Subcutaneous abdominal adipose tissue (tissue), 5 donors: ENCODE measurements around the gene SPATS2.

Source experiments
- H3K27ac ChIP-seq: one replicate; pipeline ENCODE4 v1.7.0; 2013; ENCODE audit warnings: low read depth, mild to moderate bottlenecking, inconsistent platforms, low read length, moderate library complexity
- H3K27me3 ChIP-seq, 5 donors: one replicate each; pipeline ENCODE4 v1.7.0; 2013; ENCODE audit warnings: low read length in 5 of 5, inconsistent platforms in 1 of 5; ENCODE audit not compliant: control insufficient read depth in 5 of 5, insufficient read depth in 4 of 5
- H3K36me3 ChIP-seq, 5 donors: one replicate each; pipeline ENCODE4 v1.7.0; 2013; ENCODE audit warnings: low read length in 5 of 5; ENCODE audit not compliant: control insufficient read depth in 5 of 5, insufficient read depth in 5 of 5
- H3K4me1 ChIP-seq, 5 donors: one replicate each; pipeline ENCODE4 v1.7.0; 2013; ENCODE audit warnings: low read length in 5 of 5, mild to moderate bottlenecking in 3 of 5, moderate library complexity in 1 of 5; ENCODE audit not compliant: control insufficient read depth in 5 of 5, insufficient read depth in 5 of 5
- H3K4me3 ChIP-seq, 5 donors: one replicate each; pipeline ENCODE4 v1.7.0; 2013; ENCODE audit warnings: low read length in 5 of 5, low read depth in 1 of 5
- H3K9ac ChIP-seq, 5 donors: one replicate each; pipeline ENCODE4 v1.7.0; 2013; ENCODE audit warnings: low read length in 5 of 5, mild to moderate bottlenecking in 4 of 5, moderate library complexity in 3 of 5
- H3K9me3 ChIP-seq, 5 donors: one replicate each; pipeline ENCODE4 v1.7.0; 2013; ENCODE audit warnings: low read length in 5 of 5; ENCODE audit not compliant: control insufficient read depth in 5 of 5
- donor health status: healthy.
- donor health status: healthy.
- donor health status: healthy.
- donor health status: healthy.
- donor health status: healthy.

Gene SPATS2

GRCh38 chr12:49482095-49483051, 115.1 kb downstream of the SPATS2 start:
- Histone ChIP-seq H3K27me3 (no peaks in the 10 kb centered on the region), H3K9ac (no peak overlapping the region), H3K36me3 (peaks cover 0 to 7% (median 3%) of the 10 kb centered on the region in 5 donors), H3K9me3 (no peaks in the 10 kb centered on the region), H3K27ac (no peak overlapping the region), H3K4me1 (peaks cover 0 to 6% (median 4%) of the 10 kb centered on the region in 5 donors), H3K4me3 (peak overlapping the region in 1 of 5 donors; percentile 16)

- Histone ChIP-seq H3K9ac (no peak overlapping the region), H3K9me3 (no peaks in the 10 kb centered on the region), H3K27me3 (no peaks in the 10 kb centered on the region), H3K4me3 (no peak overlapping the region), H3K27ac (no peak overlapping the region), H3K36me3 (peaks cover 0 to 7% (median 3%) of the 10 kb centered on the region in 5 donors), H3K4me1 (peaks cover 0 to 6% (median 4%) of the 10 kb centered on the region in 5 donors)
Observed at GRCh38 chr12:49483619-49484018, 116.4 kb downstream of the SPATS2 start.

DNA sequence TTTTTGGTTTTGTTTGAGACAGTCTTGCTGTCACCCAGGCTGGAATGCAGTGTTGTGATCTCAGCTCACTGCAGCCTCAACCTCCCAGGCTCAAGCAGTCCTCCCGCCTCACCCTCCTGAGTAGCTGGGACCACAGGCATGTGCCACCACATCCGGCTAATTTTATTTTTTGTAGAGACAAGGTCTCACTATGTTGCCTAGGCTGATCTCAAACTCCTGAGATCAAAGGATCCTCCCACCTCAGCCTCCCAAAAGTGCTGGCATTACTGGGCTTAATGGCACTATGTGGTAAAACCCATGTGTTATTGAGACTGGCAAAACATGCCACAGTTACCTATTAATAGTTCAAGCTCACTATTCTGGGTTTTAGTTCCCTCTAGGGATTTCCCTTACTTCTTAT, 120.3 kb downstream of the SPATS2 start:
- no peak overlapping the region for H3K27ac ChIP-seq
- H3K4me1 ChIP-seq = no peaks in the 10 kb centered on the region
- H3K27me3 ChIP-seq = no peaks in the 10 kb centered on the region
- H3K9ac ChIP-seq = no peak overlapping the region
- no peaks in the 10 kb centered on the region for H3K9me3 ChIP-seq
- H3K36me3 ChIP-seq = peaks cover 0 to 8% (median 6%) of the 10 kb centered on the region in 5 donors
- H3K4me3 ChIP-seq = no peak overlapping the region

- Histone ChIP-seq H3K9ac (no peak overlapping the region), H3K36me3 (peaks cover 0 to 8% (median 6%) of the 10 kb centered on the region in 5 donors), H3K4me1 (no peaks in the 10 kb centered on the region), H3K27me3 (no peaks in the 10 kb centered on the region), H3K9me3 (no peaks in the 10 kb centered on the region), H3K4me3 (no peak overlapping the region), H3K27ac (no peak overlapping the region)
Observed at GRCh38 chr12:49489154-49489553, 121.9 kb downstream of the SPATS2 start.

GRCh38 chr12:49489720-49490119, 122.5 kb downstream of the SPATS2 start:
- Histone ChIP-seq H3K4me3 (no peak overlapping the region), H3K9ac (no peak overlapping the region), H3K4me1 (no peaks in the 10 kb centered on the region), H3K27me3 (no peaks in the 10 kb centered on the region), H3K36me3 (peaks cover under 1 to 9% (median 5%) of the 10 kb centered on the region in 5 donors), H3K27ac (no peak overlapping the region), H3K9me3 (no peaks in the 10 kb centered on the region)

GRCh38 chr12:49491823-49492222, 124.6 kb downstream of the SPATS2 start:
- Histone ChIP-seq H3K27ac (no peak overlapping the region), H3K4me1 (no peaks in the 10 kb centered on the region)

GRCh38 chr12:49493900-49494299, 126.6 kb downstream of the SPATS2 start:
- no peak overlapping the region for H3K9ac ChIP-seq
- H3K4me3 ChIP-seq = no peak overlapping the region
- peaks cover 3 to 13% (median 10%) of the 10 kb centered on the region in 5 donors for H3K36me3 ChIP-seq

More at GRCh38 chr12:49491823-49492222, 124.6 kb downstream of the SPATS2 start:
- H3K27me3 ChIP-seq = no peaks in the 10 kb centered on the region
- H3K36me3 ChIP-seq = peaks cover 3 to 9% (median 7%) of the 10 kb centered on the region in 5 donors
- no peak overlapping the region for H3K9ac ChIP-seq
- H3K4me3 ChIP-seq = no peak overlapping the region
- H3K9me3 ChIP-seq = no peaks in the 10 kb centered on the region

GRCh38 chr12:49496417-49497360, 129.4 kb downstream of the SPATS2 start:
- H3K9me3 ChIP-seq = no peaks in the 10 kb centered on the region
- H3K27me3 ChIP-seq = no peaks in the 10 kb centered on the region
- no peaks in the 10 kb centered on the region for H3K4me1 ChIP-seq
- H3K36me3 ChIP-seq = peaks cover 4 to 13% (median 7%) of the 10 kb centered on the region in 5 donors
- no peak overlapping the region for H3K27ac ChIP-seq
- no peak overlapping the region for H3K4me3 ChIP-seq
- H3K9ac ChIP-seq = no peak overlapping the region

More at GRCh38 chr12:49493900-49494299, 126.6 kb downstream of the SPATS2 start:
- Histone ChIP-seq H3K9me3 (no peaks in the 10 kb centered on the region), H3K27ac (no peak overlapping the region), H3K27me3 (no peaks in the 10 kb centered on the region), H3K4me1 (no peaks in the 10 kb centered on the region)

- H3K9me3 ChIP-seq = no peaks in the 10 kb centered on the region
- H3K36me3 ChIP-seq = peaks cover 0 to 8% (median 3%) of the 10 kb centered on the region in 5 donors
- H3K4me1 ChIP-seq = peaks cover 0 to 4% (median 0%) of the 10 kb centered on the region in 5 donors
Observed at GRCh38 chr12:49501895-49502294, 134.6 kb downstream of the SPATS2 start.

More at GRCh38 chr12:49501895-49502294, 134.6 kb downstream of the SPATS2 start:
- Histone ChIP-seq H3K27ac (no peak overlapping the region), H3K4me3 (no peak overlapping the region), H3K27me3 (no peaks in the 10 kb centered on the region), H3K9ac (no peak overlapping the region)
